ENCODE measurements around the gene ALKBH5.

ALKBH5 gene

GRCh38 chr17:18158022-18158600 lies 25.5 kb upstream of the ALKBH5 start:
- Histone ChIP-seq H3K9me3 (no peaks in the 10 kb centered on the region), H3K4me1 (ENCODE audit: control insufficient read depth in 1 of 2, insufficient read depth in 1 of 2, low read depth in 1 of 2, low read length in 1 of 2) (peaks cover 14 to 26% of the 10 kb centered on the region in 2 experiments), H3K27ac (peak overlapping the region; percentile 56), H3K36me3 (no peaks in the 10 kb centered on the region), H3K4me3 (ENCODE audit: low read depth in 1 of 2, low read length in 1 of 2) (peak overlapping the region; percentile 68 to 71), H3K27me3 (no peaks in the 10 kb centered on the region)
- TF ChIP-seq CTCF (IDR thresholded peaks at IDR 0.05) = no peak

GRCh38 chr17:18159551-18160120 lies 24.0 kb upstream of the ALKBH5 start:
- H3K4me1 ChIP-seq (ENCODE audit: control insufficient read depth in 1 of 2, insufficient read depth in 1 of 2, low read depth in 1 of 2, low read length in 1 of 2) = peaks cover 11 to 17% of the 10 kb centered on the region in 2 experiments
- no peak overlapping the region for H3K4me3 ChIP-seq (ENCODE audit: low read depth in 1 of 2, low read length in 1 of 2)
- no peaks in the 10 kb centered on the region for H3K36me3 ChIP-seq
- no peak overlapping the region for H3K27ac ChIP-seq
- H3K9me3 ChIP-seq = no peaks in the 10 kb centered on the region
- TF ChIP-seq CTCF (IDR thresholded peaks at IDR 0.05) = no peak
- no peaks in the 10 kb centered on the region for H3K27me3 ChIP-seq

- Histone ChIP-seq H3K4me1 (ENCODE audit: control insufficient read depth in 1 of 2, insufficient read depth in 1 of 2, low read depth in 1 of 2, low read length in 1 of 2) (peaks cover 11 to 17% of the 10 kb centered on the region in 2 experiments), H3K27ac (no peak overlapping the region), H3K27me3 (no peaks in the 10 kb centered on the region), H3K4me3 (ENCODE audit: low read depth in 1 of 2, low read length in 1 of 2) (no peak overlapping the region), H3K36me3 (no peaks in the 10 kb centered on the region), H3K9me3 (no peaks in the 10 kb centered on the region)
- no peak for TF ChIP-seq CTCF (IDR thresholded peaks at IDR 0.05)
Observed at GRCh38 chr17:18160128-18160856, 23.3 kb upstream of the ALKBH5 start.

GRCh38 chr17:18161207-18162145 lies 22.2 kb upstream of the ALKBH5 start:
- H3K4me3 ChIP-seq (ENCODE audit: low read depth in 1 of 2, low read length in 1 of 2) = no peak overlapping the region
- H3K27ac ChIP-seq = no peak overlapping the region
- no peak for TF ChIP-seq CTCF (IDR thresholded peaks at IDR 0.05)
- no peaks in the 10 kb centered on the region for H3K36me3 ChIP-seq
- H3K9me3 ChIP-seq = no peaks in the 10 kb centered on the region
- H3K4me1 ChIP-seq (ENCODE audit: control insufficient read depth in 1 of 2, insufficient read depth in 1 of 2, low read depth in 1 of 2, low read length in 1 of 2) = peaks cover 11 to 17% of the 10 kb centered on the region in 2 experiments
- no peaks in the 10 kb centered on the region for H3K27me3 ChIP-seq

- H3K27ac ChIP-seq = no peak overlapping the region
- TF ChIP-seq CTCF (IDR thresholded peaks at IDR 0.05) = no peak
- H3K4me3 ChIP-seq (ENCODE audit: low read depth in 1 of 2, low read length in 1 of 2) = no peak overlapping the region
- no peaks in the 10 kb centered on the region for H3K9me3 ChIP-seq
- no peaks in the 10 kb centered on the region for H3K27me3 ChIP-seq
- H3K36me3 ChIP-seq = no peaks in the 10 kb centered on the region
- H3K4me1 ChIP-seq (ENCODE audit: control insufficient read depth in 1 of 2, insufficient read depth in 1 of 2, low read depth in 1 of 2, low read length in 1 of 2) = peaks cover 2 to 3% of the 10 kb centered on the region in 2 experiments
Observed at GRCh38 chr17:18163547-18163946, 20.1 kb upstream of the ALKBH5 start.
